AG04449 (cell line): ENCODE data around the gene TYRP1.

ENCODE experiments used
- CTCF ChIA-PET: fragments of 350-600 bp; formaldehyde crosslinking; extraction: SDS; loops from one replicate; lab custom pipeline; 2021; ENCODE audit warnings: antibody characterized with exemption; lab: Yijun Ruan, JAX
- POLR2A ChIA-PET: fragments of 400-600, 350-600 bp; formaldehyde crosslinking; extraction: SDS; loops from one replicate; lab custom pipeline; 2020; ENCODE audit warnings: antibody characterized with exemption, inconsistent platforms; lab: Yijun Ruan, JAX
- DNase-seq: peaks from one replicate; pipeline ENCODE4 v3.0.0-alpha.2; 2010; ENCODE audit warnings: low read depth, low spot score
- H3K4me3 ChIP-seq: 2 replicates; pipeline ENCODE4 v1.5.1; 2011; ENCODE audit warnings: low read depth, mild to moderate bottlenecking, control low read depth, low read length
- CTCF ChIP-seq: IDR thresholded peaks from one replicate; pipeline ENCODE4 v1.5.1; 2011; ENCODE audit warnings: mild to moderate bottlenecking, moderate library complexity, low read length, control low read depth, inconsistent platforms; ENCODE audit not compliant: insufficient read depth; ENCODE audit errors: missing control alignments

TYRP1 gene

GRCh38 chr9:12708562-12709298 is 15.5 kb downstream of the TYRP1 start:
- H3K4me3 ChIP-seq: no peak overlapping the region
- POLR2A ChIA-PET: no interaction called here
- no peak for DNase-seq
- CTCF ChIA-PET: interaction anchor here (1.4 to 2.0 kb wide), 3 partner anchors 10 to 178 kb away, joined by 3 to 7 read pairs (median 4); no protein-coding TSS in a partner anchor
- no peak for TF ChIP-seq CTCF

DNA sequence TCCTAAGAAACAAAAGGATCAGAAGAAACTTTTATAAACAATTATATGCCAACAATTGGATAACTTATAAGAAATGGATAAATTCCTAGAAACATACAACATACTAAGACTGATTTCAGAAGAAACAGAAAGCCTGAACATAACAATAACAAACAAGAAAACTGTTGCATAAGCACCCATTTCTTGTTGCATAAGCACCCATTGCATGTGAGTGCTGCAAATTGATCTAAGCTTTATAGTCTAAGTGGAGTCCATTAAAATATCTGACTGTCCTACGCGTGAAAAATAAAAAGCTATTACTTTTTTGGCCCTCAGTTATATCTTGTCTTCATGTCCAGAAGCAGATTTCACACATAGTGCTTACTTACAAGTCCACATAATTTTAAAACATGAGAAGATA is 19.3 kb downstream of the TYRP1 start:
- no peak for DNase-seq
- POLR2A ChIA-PET: no interaction called here
- no peak for TF ChIP-seq CTCF
- CTCF ChIA-PET: interaction anchor here (1.1 to 1.4 kb wide), 2 partner anchors 10 to 376 kb away, joined by 3 to 6 read pairs; no protein-coding TSS in a partner anchor
- H3K4me3 ChIP-seq: no peak overlapping the region

DNA sequence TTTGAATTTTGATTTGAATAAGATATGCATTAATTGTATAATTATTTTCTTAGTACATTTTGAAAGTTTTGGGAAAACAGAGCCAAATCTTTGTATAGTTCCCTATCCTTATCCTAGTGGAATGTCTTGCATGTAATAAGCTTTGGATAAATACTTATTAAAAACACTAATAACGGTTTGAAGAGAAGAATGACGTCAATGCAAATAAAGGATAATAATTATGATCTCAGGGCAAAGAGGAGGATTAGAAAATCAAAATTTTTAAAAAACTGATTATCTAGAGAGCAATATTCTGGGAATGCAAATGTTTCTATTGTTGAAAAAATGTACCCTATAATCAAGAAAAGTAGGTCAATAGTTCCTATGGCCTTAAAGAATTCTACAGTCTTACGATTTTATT is 22.1 kb downstream of the TYRP1 start:
- no peak for TF ChIP-seq CTCF
- H3K4me3 ChIP-seq: no peak overlapping the region
- CTCF ChIA-PET: interaction anchor here (1.6 to 15.8 kb wide), 2 partner anchors 10 to 173 kb away, joined by 3 to 255 read pairs; no protein-coding TSS in a partner anchor
- DNase-seq: no peak
- POLR2A ChIA-PET: no interaction called here

DNA sequence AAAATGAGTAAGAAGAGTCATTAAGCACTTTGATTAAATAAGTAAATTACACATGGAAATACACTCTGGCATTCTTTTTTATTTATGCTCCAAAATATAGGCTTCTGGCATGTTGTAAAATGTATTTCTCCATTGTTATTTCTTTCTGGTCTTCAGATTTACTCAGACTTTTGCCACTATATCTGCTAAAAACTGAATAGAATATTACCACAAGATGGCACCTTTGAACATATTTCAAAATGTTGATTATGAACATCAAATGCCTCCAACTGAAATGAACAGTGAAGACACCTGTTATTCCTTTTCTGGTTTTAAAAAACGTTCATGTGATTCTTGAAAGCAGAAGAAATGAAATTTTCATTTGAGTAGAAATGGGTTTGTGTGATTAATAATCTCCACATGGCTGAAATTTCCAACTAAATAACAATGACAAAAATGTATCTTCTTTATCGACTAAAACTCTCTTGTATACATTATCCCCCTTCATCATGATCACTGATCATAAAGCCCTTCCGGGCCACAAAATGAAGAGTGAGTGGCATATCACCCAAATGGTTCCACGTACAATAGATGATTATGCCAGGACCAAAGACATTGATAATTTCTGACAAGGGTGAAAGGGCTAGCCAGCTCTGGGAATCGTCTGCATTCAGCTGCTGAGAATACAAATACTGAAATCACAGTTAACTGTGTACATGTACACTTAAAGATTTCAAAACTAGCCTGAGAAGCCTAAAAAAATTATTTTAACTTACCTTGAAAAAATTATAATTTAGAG is 23.8 kb downstream of the TYRP1 start:
- POLR2A ChIA-PET: no interaction called here
- no peak overlapping the region for H3K4me3 ChIP-seq
- no peak for DNase-seq
- TF ChIP-seq CTCF: no peak
- CTCF ChIA-PET: interaction anchor here (1.0 to 15.8 kb wide), 7 partner anchors 12 to 373 kb away, joined by 3 to 255 read pairs (median 32); partner anchors contain the start of gene LURAP1L

DNA sequence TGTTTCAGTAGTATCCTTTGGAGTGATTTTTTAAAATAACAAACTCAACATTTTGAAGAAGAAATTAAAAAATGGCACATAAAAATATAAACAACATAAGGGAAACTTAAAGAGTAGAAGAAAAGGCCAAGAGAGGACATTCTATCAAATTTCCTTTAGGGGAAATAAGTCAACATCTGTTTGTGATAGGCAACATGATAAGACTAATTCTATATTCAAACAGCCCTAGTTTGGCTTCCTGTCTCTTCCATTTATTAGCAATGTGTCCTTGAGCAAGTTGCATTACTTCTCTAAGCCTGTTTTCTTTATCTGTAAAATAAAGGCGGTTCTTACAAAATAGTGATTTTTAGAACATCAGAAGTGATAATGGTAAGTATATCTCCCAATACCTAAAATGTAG is 24.7 kb downstream of the TYRP1 start:
- no peak for DNase-seq
- POLR2A ChIA-PET: no interaction called here
- CTCF ChIA-PET: interaction anchor here (1.2 to 15.8 kb wide), 13 partner anchors 10 to 420 kb away, joined by 3 to 255 read pairs (median 9); partner anchors contain the start of gene LURAP1L
- TF ChIP-seq CTCF: no peak
- H3K4me3 ChIP-seq: no peak overlapping the region
